Activated CD4-positive, alpha-beta T cell treated with anti-CD3 and anti-CD28 coated beads for 36 hours (primary cell): ENCODE data around the gene CADM1. TPM values are rescaled to one million over a fixed set of nuclear protein-coding genes. Genes with fewer than 3 reads are reported as not detected.
A peak's percentile ranks its signal among the peaks of the same experiment; 100 is the strongest.
"Not testable (repeated sequence)": the region's sequence is repeated elsewhere in the genome, so short reads cannot be mapped to it uniquely, and the experiment has no call there.

Source experiments
- ATAC-seq: fragments of 200-7000 bp; cut with Tn5 transposase; one replicate; pipeline ENCODE4 v1.10.0; 2021; ENCODE audit warnings: mild to moderate bottlenecking, moderate library complexity
- CTCF ChIA-PET: fragments of 350-600 bp; sonication (Branson Sonifier 250); formaldehyde crosslinking; loops from one replicate; lab custom pipeline; 2021; ENCODE audit warnings: antibody characterized with exemption; lab: Charles Lee
- POLR2A ChIA-PET: fragments of 350-600 bp; sonication (Branson Sonifier 250); formaldehyde crosslinking; loops from one replicate; lab custom pipeline; 2021; ENCODE audit warnings: antibody characterized with exemption, inconsistent platforms; lab: Charles Lee
- DNase-seq: peaks from one replicate; pipeline ENCODE4 v3.0.0-alpha.2; 2020
- H3K27ac Mint-ChIP-seq: one replicate; pipeline ENCODE4 v1.8.0; 2021; ENCODE audit warnings: mixed read lengths
- H3K27me3 Mint-ChIP-seq: one replicate; pipeline ENCODE4 v1.8.0; 2021; ENCODE audit warnings: mixed read lengths
- H3K36me3 Mint-ChIP-seq: one replicate; pipeline ENCODE4 v1.8.0; 2021; ENCODE audit warnings: low read depth, mixed read lengths
- H3K4me1 Mint-ChIP-seq: one replicate; pipeline ENCODE4 v1.8.0; 2021; ENCODE audit warnings: mixed read lengths
- H3K4me3 Mint-ChIP-seq: one replicate; pipeline ENCODE4 v1.8.0; 2021; ENCODE audit warnings: mild to moderate bottlenecking, moderate library complexity, mixed read lengths
- H3K9me3 Mint-ChIP-seq: one replicate; pipeline ENCODE4 v1.8.0; 2021; ENCODE audit warnings: low read depth, mixed read lengths
- intact Hi-C, 2 experiments: fragments of 100-400 bp; cut with DNase I in 1 of 2; cut with micrococcal nuclease in 1 of 2; formaldehyde crosslinking; loops; one replicate each; pipeline versions ENCODE4 v1.14.2 to v1.15.1; 2022 to 2024; cut with DNase I, micrococcal nuclease
- total RNA-seq, 2 experiments: library from RNA; stranded (reverse); gene quantifications; one replicate each; pipeline ENCODE4 v1.2.3, GENCODE V29; 2021

CADM1 gene
- total RNA-seq, 2 experiments from 2014 or later = 0.58 to 0.91 TPM

GRCh38 chr11:115474306-115474705 lies 29.9 kb downstream of the CADM1 start:
- DNase-seq, H3K27ac Mint-ChIP-seq, H3K36me3 Mint-ChIP-seq, H3K4me3 Mint-ChIP-seq, H3K4me1 Mint-ChIP-seq, intact Hi-C loops, POLR2A ChIA-PET, H3K9me3 Mint-ChIP-seq, ATAC-seq, CTCF ChIA-PET: not testable (repeated sequence)
- peaks cover 10% of the 10 kb centered on the region for H3K27me3 Mint-ChIP-seq

DNA sequence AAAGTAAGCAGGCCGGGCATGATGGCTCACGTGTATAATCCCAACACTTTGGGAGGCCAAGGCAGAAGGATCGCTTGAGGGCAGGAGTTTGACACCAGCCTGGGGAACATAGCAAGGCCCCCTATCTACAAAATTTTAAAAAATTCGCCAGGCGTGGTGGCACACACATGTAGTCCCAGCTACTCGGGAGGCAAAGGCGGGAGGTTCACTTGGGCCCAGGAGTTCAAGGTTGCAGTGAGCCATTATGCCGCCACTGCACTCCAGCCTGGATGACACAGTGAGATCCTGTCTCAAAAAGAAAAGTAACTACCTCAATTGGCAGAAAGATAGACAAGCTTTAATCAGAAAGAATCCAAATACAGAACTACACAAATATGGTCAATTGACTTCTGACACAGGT lies 31.0 kb downstream of the CADM1 start:
- H3K4me1 Mint-ChIP-seq = no peaks in the 10 kb centered on the region
- H3K9me3 Mint-ChIP-seq = no peaks in the 10 kb centered on the region
- CTCF ChIA-PET = interaction anchor here (0.7 kb wide), 1 partner anchor 780 kb away, joined by 3 read pairs; no protein-coding TSS in a partner anchor
- DNase-seq (no peak), ATAC-seq (no peak)
- POLR2A ChIA-PET = no interaction called here
- no peak overlapping the region for H3K4me3 Mint-ChIP-seq
- H3K36me3 Mint-ChIP-seq = no peaks in the 10 kb centered on the region
- H3K27ac Mint-ChIP-seq = no peak overlapping the region
- intact Hi-C loops = no loop called here
- H3K27me3 Mint-ChIP-seq = peaks cover 10% of the 10 kb centered on the region

DNA sequence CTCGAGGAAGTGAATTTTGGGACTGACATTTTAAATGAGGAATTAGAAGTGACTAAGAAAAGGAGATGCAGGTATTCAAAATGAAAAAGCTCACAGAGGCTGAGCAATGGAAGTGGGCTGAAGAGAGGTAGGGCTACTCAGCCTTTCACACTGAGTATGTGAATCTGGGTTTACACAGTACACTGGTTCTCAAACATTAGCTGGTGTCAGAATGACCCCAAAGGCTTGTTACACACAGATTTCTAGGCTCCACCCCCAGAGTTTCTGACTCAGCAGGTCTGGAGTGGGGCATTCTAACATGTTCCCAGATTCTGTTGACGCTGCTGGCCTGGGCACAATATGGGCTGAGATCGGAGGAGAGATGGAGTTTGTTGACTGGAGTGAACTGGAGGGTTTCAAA lies 32.8 kb downstream of the CADM1 start:
- POLR2A ChIA-PET = no interaction called here
- H3K36me3 Mint-ChIP-seq = no peaks in the 10 kb centered on the region

GRCh38 chr11:115470928-115471327 lies 33.3 kb downstream of the CADM1 start:
- ATAC-seq (no peak), DNase-seq (no peak)
- intact Hi-C loops = no loop called here
- CTCF ChIA-PET = no interaction called here
- Mint-ChIP-seq H3K27me3 (peaks cover 9% of the 10 kb centered on the region), H3K4me1 (no peaks in the 10 kb centered on the region), H3K9me3 (no peaks in the 10 kb centered on the region), H3K4me3 (no peak overlapping the region), H3K27ac (no peak overlapping the region), H3K36me3 (no peaks in the 10 kb centered on the region)
- POLR2A ChIA-PET = no interaction called here

More for the DNA sequence above, 32.8 kb downstream of the CADM1 start:
- peaks cover 10% of the 10 kb centered on the region for H3K27me3 Mint-ChIP-seq
- intact Hi-C loops = no loop called here
- no peaks in the 10 kb centered on the region for H3K4me1 Mint-ChIP-seq
- no peak overlapping the region for H3K4me3 Mint-ChIP-seq
- ATAC-seq (peak; percentile 39), DNase-seq (peak; percentile 3)
- H3K9me3 Mint-ChIP-seq = no peaks in the 10 kb centered on the region
- H3K27ac Mint-ChIP-seq = no peak overlapping the region
- CTCF ChIA-PET = no interaction called here

GRCh38 chr11:115469361-115469760 lies 34.9 kb downstream of the CADM1 start:
- intact Hi-C loops = no loop called here
- ChIA-PET POLR2A (no interaction called here), CTCF (no interaction called here)
- Mint-ChIP-seq H3K36me3 (no peaks in the 10 kb centered on the region), H3K27me3 (peaks cover 7% of the 10 kb centered on the region), H3K4me3 (no peak overlapping the region), H3K27ac (no peak overlapping the region), H3K4me1 (no peaks in the 10 kb centered on the region), H3K9me3 (no peaks in the 10 kb centered on the region)
- ATAC-seq = no peak
- no peak for DNase-seq

- no peaks in the 10 kb centered on the region for H3K9me3 Mint-ChIP-seq
- POLR2A ChIA-PET = no interaction called here
- H3K27me3 Mint-ChIP-seq = peaks cover 2% of the 10 kb centered on the region
- CTCF ChIA-PET = no interaction called here
- DNase-seq = no peak
- H3K4me3 Mint-ChIP-seq = no peak overlapping the region
- H3K36me3 Mint-ChIP-seq = no peaks in the 10 kb centered on the region
- H3K27ac Mint-ChIP-seq = no peak overlapping the region
- intact Hi-C loops = no loop called here
- ATAC-seq = no peak
- no peaks in the 10 kb centered on the region for H3K4me1 Mint-ChIP-seq
These were observed 38.1 kb downstream of the CADM1 start for GRCh38 chr11:115466122-115466521.

GRCh38 chr11:115464269-115464668 lies 39.9 kb downstream of the CADM1 start:
- no peak for ATAC-seq
- intact Hi-C loops = no loop called here
- Mint-ChIP-seq H3K27me3 (no peaks in the 10 kb centered on the region), H3K4me3 (no peak overlapping the region), H3K9me3 (no peaks in the 10 kb centered on the region), H3K27ac (no peak overlapping the region), H3K4me1 (no peaks in the 10 kb centered on the region), H3K36me3 (no peaks in the 10 kb centered on the region)
- ChIA-PET CTCF (no interaction called here), POLR2A (no interaction called here)
- DNase-seq = no peak

DNA sequence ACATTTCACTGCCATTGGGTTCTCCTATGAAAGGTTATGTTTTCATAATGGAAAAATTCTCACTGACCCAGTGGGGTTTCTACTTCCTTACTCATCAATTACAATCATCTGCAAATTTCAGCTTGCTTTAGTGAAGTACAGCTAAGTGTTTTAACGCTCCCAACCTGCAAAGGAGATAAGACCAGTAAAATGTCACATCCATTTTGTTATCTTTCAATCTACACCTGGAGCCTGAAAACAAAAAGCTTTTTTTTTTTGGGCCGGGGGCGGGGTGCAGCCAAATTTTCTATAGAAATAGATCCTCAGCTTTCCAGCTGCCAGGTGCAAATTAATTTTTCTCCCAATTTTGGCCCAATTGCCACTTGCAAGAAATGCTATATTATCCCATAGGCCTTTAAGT lies 40.6 kb downstream of the CADM1 start:
- DNase-seq (no peak), ATAC-seq (no peak)
- H3K4me3 Mint-ChIP-seq = no peak overlapping the region
- intact Hi-C loops = no loop called here
- H3K36me3 Mint-ChIP-seq = no peaks in the 10 kb centered on the region
- H3K27ac Mint-ChIP-seq = no peak overlapping the region
- no peaks in the 10 kb centered on the region for H3K27me3 Mint-ChIP-seq
- no peaks in the 10 kb centered on the region for H3K4me1 Mint-ChIP-seq
- ChIA-PET POLR2A (no interaction called here), CTCF (no interaction called here)
- H3K9me3 Mint-ChIP-seq = no peaks in the 10 kb centered on the region

DNA sequence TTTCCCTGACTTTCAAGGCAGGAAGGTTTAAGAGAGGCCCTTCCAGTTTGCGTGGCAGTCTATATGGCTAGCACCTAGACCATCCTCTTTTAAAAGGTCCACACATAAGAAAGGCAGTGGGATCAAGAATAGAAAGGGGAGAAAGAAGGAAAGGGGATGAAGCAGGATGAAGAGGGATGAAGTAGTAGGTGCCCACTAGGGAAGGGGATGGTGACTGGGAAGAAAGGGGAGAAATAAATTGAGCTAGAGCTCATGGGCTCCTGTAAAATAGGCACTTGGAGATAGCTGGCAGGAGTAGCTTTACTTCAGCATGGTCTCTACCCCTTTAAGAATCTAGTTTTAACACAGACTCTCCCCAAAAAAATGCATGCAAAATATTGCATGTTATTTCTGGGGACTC lies 41.5 kb downstream of the CADM1 start:
- ATAC-seq (no peak), DNase-seq (no peak)
- intact Hi-C loops = no loop called here
- Mint-ChIP-seq H3K36me3 (no peaks in the 10 kb centered on the region), H3K4me3 (no peak overlapping the region), H3K27ac (no peak overlapping the region), H3K27me3 (no peaks in the 10 kb centered on the region), H3K9me3 (no peaks in the 10 kb centered on the region), H3K4me1 (no peaks in the 10 kb centered on the region)
- ChIA-PET POLR2A (no interaction called here), CTCF (interaction anchor here (0.6 kb wide), 1 partner anchor 44 kb away, joined by 3 read pairs; no protein-coding TSS in a partner anchor)

DNA sequence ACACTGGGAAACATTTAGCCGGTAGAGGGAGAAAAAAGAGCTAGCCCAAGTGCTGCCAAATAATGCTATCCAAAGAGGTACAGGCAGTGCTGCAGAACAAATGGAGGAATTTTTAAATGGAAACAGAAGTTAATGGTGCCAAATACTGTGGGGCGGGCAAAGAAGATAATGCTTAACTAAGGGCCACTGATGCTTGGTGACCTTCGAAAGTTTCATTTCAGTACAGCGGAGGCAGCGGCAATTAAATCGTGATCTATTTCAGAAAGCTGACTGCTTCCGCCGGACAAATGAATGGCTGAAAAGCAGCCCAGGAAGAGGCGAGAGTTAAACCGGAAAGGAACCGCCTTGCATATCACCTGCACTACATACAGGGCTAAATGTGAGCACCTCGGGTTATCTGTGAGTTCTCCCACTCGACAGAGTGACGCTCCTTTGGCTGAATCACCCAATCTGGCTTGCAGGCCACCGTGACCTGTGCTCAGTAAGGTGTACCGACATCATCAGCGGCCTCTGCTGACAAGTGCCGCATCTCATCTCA lies 42.1 kb downstream of the CADM1 start:
- no peak for DNase-seq
- ChIA-PET CTCF (no interaction called here), POLR2A (no interaction called here)
- Mint-ChIP-seq H3K9me3 (no peaks in the 10 kb centered on the region), H3K36me3 (no peaks in the 10 kb centered on the region), H3K4me3 (no peak overlapping the region), H3K4me1 (no peaks in the 10 kb centered on the region), H3K27me3 (no peaks in the 10 kb centered on the region), H3K27ac (no peak overlapping the region)
- ATAC-seq = no peak
- intact Hi-C loops = no loop called here

GRCh38 chr11:115460512-115460911 lies 43.7 kb downstream of the CADM1 start:
- Mint-ChIP-seq H3K9me3 (no peaks in the 10 kb centered on the region), H3K27me3 (no peaks in the 10 kb centered on the region), H3K27ac (no peak overlapping the region), H3K4me3 (no peak overlapping the region), H3K36me3 (no peaks in the 10 kb centered on the region), H3K4me1 (no peaks in the 10 kb centered on the region)
- DNase-seq (no peak), ATAC-seq (no peak)
- intact Hi-C loops = no loop called here
- ChIA-PET POLR2A (no interaction called here), CTCF (no interaction called here)

- intact Hi-C loops = no loop called here
- DNase-seq (no peak), ATAC-seq (no peak)
- CTCF ChIA-PET = no interaction called here
- no peak overlapping the region for H3K27ac Mint-ChIP-seq
- no peak overlapping the region for H3K4me3 Mint-ChIP-seq
- no peaks in the 10 kb centered on the region for H3K9me3 Mint-ChIP-seq
- no peaks in the 10 kb centered on the region for H3K36me3 Mint-ChIP-seq
- H3K4me1 Mint-ChIP-seq = no peaks in the 10 kb centered on the region
- POLR2A ChIA-PET = no interaction called here
- no peaks in the 10 kb centered on the region for H3K27me3 Mint-ChIP-seq
These were observed 44.7 kb downstream of the CADM1 start for GRCh38 chr11:115459563-115459962.

- Mint-ChIP-seq H3K9me3 (no peaks in the 10 kb centered on the region), H3K4me1 (no peaks in the 10 kb centered on the region), H3K4me3 (no peak overlapping the region), H3K27me3 (no peaks in the 10 kb centered on the region), H3K36me3 (no peaks in the 10 kb centered on the region), H3K27ac (no peak overlapping the region)
- intact Hi-C loops = no loop called here
- ChIA-PET CTCF (no interaction called here), POLR2A (no interaction called here)
- ATAC-seq (no peak), DNase-seq (no peak)
These were observed 45.3 kb downstream of the CADM1 start for GRCh38 chr11:115458877-115459276.
